Posterior vena cava (tissue), 2 donors: Measurements from ENCODE around the gene ZNF443. TPM values are rescaled to one million over a fixed set of nuclear protein-coding genes. Genes with fewer than 3 reads are reported as not detected.
"Not testable (repeated sequence)": the region's sequence is repeated elsewhere in the genome, so short reads cannot be mapped to it uniquely, and the experiment has no call there.

ENCODE experiments used
- DNase-seq: peaks from one replicate; pipeline ENCODE4 v3.0.0-alpha.2; 2020; ENCODE audit warnings: low spot score
- intact Hi-C, 2 donors: fragments of 100-400 bp; cut with DNase I; formaldehyde crosslinking; loops; one replicate each; pipeline versions ENCODE4 v1.14.1 to v1.14.2; 2022 to 2023
- long read RNA-seq, 2 donors: library from polyadenylated mRNA; unstranded; transcript quantifications; one replicate each; pipeline ENCODE4 v2.0.0, GENCODE V29; 2020 to 2021
- total RNA-seq, 2 donors: library from RNA; stranded (reverse); fragmentation: NEBNext Ultra II Directional; extraction: Animal tissue kit (Norgen Biotek cat#: 25700); gene quantifications; one replicate each; pipeline ENCODE4 v1.2.1, GENCODE V29; 2021
- donor health status: DM: yes; HTN: yes; CAD: no.
- donor health status: DM: yes; HTN: yes; CAD: no.

The ZNF443 gene
- total RNA-seq, result 1 to 10 TPM; 2.8 to 4.6 TPM
- long read RNA-seq, donor 1, partial matches to known transcripts, result 0 of 1 reads
- long read RNA-seq, donor 1, other reads (novel, unspliced or antisense), result 1 of 1 reads
- long read RNA-seq, donor 2, partial matches to known transcripts, result 0 of 2 reads
- long read RNA-seq, donor 2, other reads (novel, unspliced or antisense), result 0 of 2 reads

- intact Hi-C loops, result no loop called here
- DNase-seq, result peak; percentile 99
Observed at GRCh38 chr19:12440541-12441316, at the start of gene ZNF443. Gene ZNF443, minus strand, starts transcription at chr19:12441021. Its CDS starts 107 bp downstream, at chr19:12440914.

- intact Hi-C loops, DNase-seq: not testable (repeated sequence)
Observed at GRCh38 chr19:12486265-12486783, 45.5 kb upstream of the ZNF443 start.

GRCh38 chr19:12485571-12485970 is 44.8 kb upstream of the ZNF443 start:
- intact Hi-C loops, result no loop called here

GRCh38 chr19:12485052-12485416 is 44.2 kb upstream of the ZNF443 start:
- intact Hi-C loops, result no loop called here
- DNase-seq, result no peak

More at GRCh38 chr19:12485571-12485970, 44.8 kb upstream of the ZNF443 start:
- DNase-seq, result no peak

- intact Hi-C loops, result no loop called here
- DNase-seq, result peak; percentile 96
Observed at GRCh38 chr19:12484371-12485051, 43.7 kb upstream of the ZNF443 start, which contains the start of gene ZNF709. Gene ZNF709, minus strand, starts transcription at chr19:12484816. Its CDS starts 159 bp downstream, at chr19:12484657.

GRCh38 chr19:12484011-12484370 is 43.2 kb upstream of the ZNF443 start:
- DNase-seq, result no peak
- intact Hi-C loops, result no loop called here

- no peak for DNase-seq
- intact Hi-C loops, result no loop called here
Observed at GRCh38 chr19:12482509-12482886, 41.7 kb upstream of the ZNF443 start.

- DNase-seq, result no peak
- intact Hi-C loops, result no loop called here
Observed at GRCh38 chr19:12481781-12482508, 41.1 kb upstream of the ZNF443 start.

- intact Hi-C loops, result no loop called here
- DNase-seq, result no peak
Observed at GRCh38 chr19:12478234-12478941, 37.6 kb upstream of the ZNF443 start.

GRCh38 chr19:12467651-12468050 is 26.8 kb upstream of the ZNF443 start:
- intact Hi-C loops, DNase-seq: not testable (repeated sequence)

- intact Hi-C loops, result no loop called here
- no peak for DNase-seq
Observed at GRCh38 chr19:12465211-12465610, 24.4 kb upstream of the ZNF443 start.

- intact Hi-C loops, result no loop called here
- no peak for DNase-seq
Observed at GRCh38 chr19:12464769-12465168, 23.9 kb upstream of the ZNF443 start.

- DNase-seq, intact Hi-C loops: not testable (repeated sequence)
Observed at GRCh38 chr19:12464139-12464538, 23.3 kb upstream of the ZNF443 start.

- DNase-seq, result no peak
- intact Hi-C loops, result no loop called here
Observed at GRCh38 chr19:12453495-12453894, 12.7 kb upstream of the ZNF443 start.

- DNase-seq, result no peak
- intact Hi-C loops, result no loop called here
Observed at GRCh38 chr19:12450844-12451243, 10.0 kb upstream of the ZNF443 start.

- intact Hi-C loops, result no loop called here
- DNase-seq, result no peak
Observed at GRCh38 chr19:12448808-12449207, 8.0 kb upstream of the ZNF443 start.

GRCh38 chr19:12439686-12440540 is 908 bp downstream of the ZNF443 start:
- DNase-seq, intact Hi-C loops: not testable (repeated sequence)

- DNase-seq, intact Hi-C loops: not testable (repeated sequence)
Observed at GRCh38 chr19:12430726-12431299, 10.0 kb downstream of the ZNF443 start.
